ENCODE measurements around the gene TMA7. TPM values are rescaled to one million over a fixed set of nuclear protein-coding genes. Genes with fewer than 3 reads are reported as not detected.

Gene TMA7
- total and polyA plus RNA-seq, 11 donors = 177 to 733 (median 205) TPM

- Histone ChIP-seq H3K36me3 (peaks cover 0 to 86% (median 61%) of the 10 kb centered on the region in 9 donors), H3K4me3 (no peak overlapping the region), H3K27me3 (no peaks in the 10 kb centered on the region), H3K4me1 (no peaks in the 10 kb centered on the region), H3K9me3 (no peaks in the 10 kb centered on the region), H3K27ac (no peak overlapping the region)
- WGBS, 4 donors = 92 to 95% (median 94%) methylated on average over 21 to 24 of the region's 24 CpGs
- TF ChIP-seq CTCF (IDR thresholded peaks at IDR 0.05) = no peak
- TF ChIP-seq POLR2A (IDR thresholded peaks at IDR 0.05) = no peak
- peak in 2 of 5 donors; percentile 25 to 40 for DNase-seq
- ATAC-seq = no peak
- intact Hi-C loops (cut with DNase I) = no loop called here
These were observed 24.7 kb upstream of the TMA7 start for GRCh38 chr3:48415251-48415953.

- intact Hi-C loops (cut with DNase I) = no loop called here
- DNase-seq (peak in 2 of 5 donors; percentile 20 to 37), ATAC-seq (no peak)
- peaks cover 0 to 84% (median 54%) of the 10 kb centered on the region in 9 donors for H3K36me3 ChIP-seq
- 90 to 95% (median 92%) methylated on average over 12 to 14 of the region's 14 CpGs for WGBS, 4 donors
- H3K27me3 ChIP-seq = no peaks in the 10 kb centered on the region
- H3K27ac ChIP-seq = no peak overlapping the region
- H3K4me1 ChIP-seq = peaks cover 0 to under 1% (median 0%) of the 10 kb centered on the region in 12 donors
- TF ChIP-seq CTCF (IDR thresholded peaks at IDR 0.05) (no peak), POLR2A (IDR thresholded peaks at IDR 0.05) (no peak)
- no peaks in the 10 kb centered on the region for H3K9me3 ChIP-seq
- H3K4me3 ChIP-seq = no peak overlapping the region
These were observed 24.0 kb upstream of the TMA7 start for GRCh38 chr3:48416091-48416505.

DNA sequence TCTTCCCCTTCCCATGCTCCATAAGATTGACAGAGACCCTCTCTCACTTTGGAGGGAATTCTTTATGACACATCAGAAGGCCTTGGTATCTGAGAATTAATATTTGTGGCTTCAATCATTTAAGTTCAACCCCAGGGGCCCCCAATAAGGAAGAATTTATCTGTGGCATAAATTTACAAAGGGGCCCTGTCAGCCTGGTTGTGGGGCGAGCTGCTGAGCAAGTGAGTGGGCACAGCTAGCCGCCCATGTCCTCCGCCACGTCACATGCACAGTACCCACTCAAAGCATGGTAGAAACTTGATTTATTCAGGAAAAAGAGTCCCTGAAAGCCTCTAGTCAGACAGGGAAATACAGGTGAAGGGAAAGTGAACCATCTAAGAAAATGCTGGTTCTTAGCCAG lies 23.5 kb upstream of the TMA7 start:
- WGBS, 4 donors = 91 to 96% (median 95%) methylated on average over 4 of the region's 4 CpGs
- Histone ChIP-seq H3K4me3 (no peak overlapping the region), H3K36me3 (peaks cover 0 to 79% (median 49%) of the 10 kb centered on the region in 9 donors), H3K9me3 (no peaks in the 10 kb centered on the region), H3K4me1 (peaks cover 0 to 5% (median 0%) of the 10 kb centered on the region in 12 donors), H3K27me3 (no peaks in the 10 kb centered on the region), H3K27ac (no peak overlapping the region)
- DNase-seq (no peak), ATAC-seq (no peak)
- intact Hi-C loops (cut with DNase I) = no loop called here
- TF ChIP-seq POLR2A (IDR thresholded peaks at IDR 0.05) (no peak), CTCF (IDR thresholded peaks at IDR 0.05) (no peak)

DNA sequence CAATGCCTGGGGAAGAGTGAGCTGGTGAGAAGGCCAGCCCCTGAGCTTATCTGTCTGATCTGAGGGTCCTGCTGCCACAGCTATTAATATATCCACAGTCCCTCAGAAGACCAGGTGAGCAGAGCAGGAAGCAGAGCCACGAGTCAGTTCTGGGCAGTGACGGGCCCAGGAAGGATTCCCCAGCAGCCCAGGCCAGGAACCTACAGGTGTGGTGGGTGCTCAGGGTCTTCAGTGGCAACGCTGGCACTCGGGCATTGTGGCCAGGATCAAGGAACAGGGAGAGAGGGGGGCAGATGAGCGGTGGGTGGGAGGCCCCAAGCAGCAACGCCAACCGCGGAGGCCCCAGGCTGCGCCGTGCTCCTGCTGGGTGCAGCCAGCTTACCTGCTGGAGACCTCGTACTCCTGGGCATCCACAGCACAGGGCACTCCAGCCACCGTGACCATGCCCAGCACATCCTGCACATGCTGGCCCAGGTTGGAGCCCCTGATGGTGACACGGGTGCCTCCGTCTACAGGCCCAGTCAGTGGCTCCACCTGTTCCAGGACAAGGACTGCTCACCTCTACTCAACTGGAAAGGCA lies 22.4 kb upstream of the TMA7 start:
- WGBS, 4 donors = 90 to 94% (median 91%) methylated on average over 14 of the region's 14 CpGs; no CpG with 5 or more reads in 1 of the 4 donors
- Histone ChIP-seq H3K4me3 (no peak overlapping the region), H3K27ac (no peak overlapping the region), H3K4me1 (peaks cover 0 to 14% (median 0%) of the 10 kb centered on the region in 12 donors), H3K27me3 (no peaks in the 10 kb centered on the region), H3K36me3 (peaks cover 0 to 69% (median 39%) of the 10 kb centered on the region in 9 donors), H3K9me3 (no peaks in the 10 kb centered on the region)
- TF ChIP-seq CTCF (IDR thresholded peaks at IDR 0.05) = no peak
- no peak for TF ChIP-seq POLR2A (IDR thresholded peaks at IDR 0.05)
- ATAC-seq = no peak
- DNase-seq = peak in 1 of 5 donors; percentile 5
- intact Hi-C loops (cut with DNase I) = no loop called here

Measured in heart left ventricle (tissue), 16 donors.